CD4-positive, CD25-positive, alpha-beta regulatory T cell (primary cell): ENCODE measurements around the gene TELO2. TPM values are rescaled to one million over a fixed set of nuclear protein-coding genes. Genes with fewer than 3 reads are reported as not detected.

ENCODE experiments used
- ATAC-seq, 2 donors: fragments of 150-1000 bp; cut with Tn5 transposase; one replicate each; pipeline ENCODE4 v1.10.0; 2021; ENCODE audit warnings: low read depth in 2 of 2, moderate number of reproducible peaks in 2 of 2, moderate library complexity in 1 of 2
- DNase-seq, 3 donors: peaks; one replicate each; pipeline versions ENCODE4 v3.0.0 to v3.0.0-alpha.2; 2012 to 2022; ENCODE audit warnings: mixed read lengths in 1 of 3
- H3K27ac ChIP-seq: one replicate; pipeline ENCODE4 v1.7.0; 2013; ENCODE audit warnings: mild to moderate bottlenecking, low read length; ENCODE audit not compliant: insufficient read depth, poor library complexity, severe bottlenecking
- H3K27me3 ChIP-seq: one replicate; pipeline ENCODE4 v1.7.0; 2013; ENCODE audit warnings: low read length; ENCODE audit not compliant: control insufficient read depth, insufficient read depth
- H3K36me3 ChIP-seq: one replicate; pipeline ENCODE4 v1.7.0; 2013; ENCODE audit warnings: mild to moderate bottlenecking, low read length, moderate library complexity; ENCODE audit not compliant: control insufficient read depth, insufficient read depth
- H3K4me1 ChIP-seq: 2 replicates; pipeline ENCODE4 v1.7.0; 2013; ENCODE audit warnings: mild to moderate bottlenecking, low read length; ENCODE audit not compliant: insufficient read depth, control insufficient read depth, poor library complexity, severe bottlenecking
- H3K4me3 ChIP-seq: one replicate; pipeline ENCODE4 v1.7.0; 2013; ENCODE audit warnings: low read depth, mild to moderate bottlenecking, low read length, moderate library complexity
- H3K9me3 ChIP-seq, 2 experiments: 1 replicate in 1 of 2; 2 replicates in 1 of 2; pipeline ENCODE4 v1.7.0; 2013; ENCODE audit warnings: low read length in 2 of 2, mild to moderate bottlenecking in 1 of 2, moderate library complexity in 1 of 2; ENCODE audit not compliant: control insufficient read depth in 2 of 2
- H3K27ac Mint-ChIP-seq, 3 donors: one replicate each; pipeline ENCODE4 v1.8.0; 2020 to 2022; ENCODE audit warnings: mild to moderate bottlenecking in 3 of 3, mixed read lengths in 3 of 3, moderate library complexity in 2 of 3
- H3K27me3 Mint-ChIP-seq: one replicate; pipeline ENCODE4 v1.8.0; 2022; ENCODE audit warnings: mild to moderate bottlenecking, mixed read lengths
- H3K36me3 Mint-ChIP-seq: one replicate; pipeline ENCODE4 v1.8.0; 2020; ENCODE audit warnings: mixed read lengths
- H3K4me1 Mint-ChIP-seq, 4 donors: one replicate each; pipeline ENCODE4 v1.8.0; 2020 to 2022; ENCODE audit warnings: mixed read lengths in 4 of 4, mild to moderate bottlenecking in 1 of 4
- H3K4me3 Mint-ChIP-seq, 4 donors: one replicate each; pipeline ENCODE4 v1.8.0; 2020 to 2022; ENCODE audit warnings: mild to moderate bottlenecking in 4 of 4, mixed read lengths in 4 of 4, moderate library complexity in 3 of 4
- H3K9me3 Mint-ChIP-seq, 7 donors: one replicate each; pipeline ENCODE4 v1.8.0; 2020 to 2022; ENCODE audit warnings: mixed read lengths in 7 of 7, mild to moderate bottlenecking in 3 of 7, moderate library complexity in 2 of 7
- polyA plus RNA-seq, 4 donors: library from polyadenylated mRNA; unstranded; fragments of 300-500 nt; fragmentation: Illumina TruSeq; gene quantifications; one replicate each; pipeline ENCODE4 v1.2.3, GENCODE V29; 2021
- total RNA-seq: library from RNA; stranded (reverse); gene quantifications from one replicate; pipeline ENCODE4 v1.2.3, GENCODE V29; 2022

TELO2 gene
- total and polyA plus RNA-seq, 5 donors from 2014 or later, result 9.1 to 27.4 (median 12.0) TPM

GRCh38 chr16:1534021-1535020 lies 41.2 kb downstream of the TELO2 start:
- no peaks in the 10 kb centered on the region for H3K9me3 Mint-ChIP-seq
- peak in 1 of 3 donors; percentile 16 for DNase-seq
- peaks cover 16% of the 10 kb centered on the region for H3K36me3 Mint-ChIP-seq
- H3K27me3 Mint-ChIP-seq, result no peaks in the 10 kb centered on the region
- H3K4me3 ChIP-seq, result peak overlapping the region; percentile 82
- H3K36me3 ChIP-seq, result peaks cover 23% of the 10 kb centered on the region
- no peaks in the 10 kb centered on the region for H3K27me3 ChIP-seq
- peaks cover 0 to 54% (median 17%) of the 10 kb centered on the region in 4 donors for H3K4me1 Mint-ChIP-seq
- no peaks in the 10 kb centered on the region for H3K9me3 ChIP-seq
- H3K4me1 ChIP-seq, result peaks cover 53% of the 10 kb centered on the region
- peak overlapping the region; percentile 52 for H3K27ac ChIP-seq
- peak overlapping the region; percentile 90 to 97 (median 94) for H3K27ac Mint-ChIP-seq
- ATAC-seq, result peak; percentile 7 to 28
- peak overlapping the region; percentile 93 to 99 (median 98) for H3K4me3 Mint-ChIP-seq

GRCh38 chr16:1535391-1536291 lies 42.5 kb downstream of the TELO2 start:
- H3K9me3 ChIP-seq, result no peaks in the 10 kb centered on the region
- DNase-seq, result peak in 1 of 3 donors; percentile 41
- peak overlapping the region; percentile 82 for H3K4me3 ChIP-seq
- ATAC-seq, result peak in 1 of 2 donors; percentile 27
- peak overlapping the region; percentile 90 to 97 (median 94) for H3K27ac Mint-ChIP-seq
- H3K27me3 Mint-ChIP-seq, result no peaks in the 10 kb centered on the region
- H3K4me1 Mint-ChIP-seq, result peaks cover 0 to 50% (median 15%) of the 10 kb centered on the region in 4 donors
- no peaks in the 10 kb centered on the region for H3K9me3 Mint-ChIP-seq
- peak overlapping the region; percentile 52 for H3K27ac ChIP-seq
- H3K4me1 ChIP-seq, result peaks cover 53% of the 10 kb centered on the region
- peaks cover 32% of the 10 kb centered on the region for H3K36me3 ChIP-seq
- H3K27me3 ChIP-seq, result no peaks in the 10 kb centered on the region
- peak overlapping the region; percentile 93 to 99 (median 98) for H3K4me3 Mint-ChIP-seq
- H3K36me3 Mint-ChIP-seq, result peaks cover 16% of the 10 kb centered on the region

- Mint-ChIP-seq H3K4me3 (peak overlapping the region; percentile 87 to 99 (median 96)), H3K9me3 (no peaks in the 10 kb centered on the region), H3K4me1 (peaks cover 0 to 54% (median 15%) of the 10 kb centered on the region in 4 donors), H3K27me3 (no peaks in the 10 kb centered on the region), H3K36me3 (peaks cover 16% of the 10 kb centered on the region), H3K27ac (peak overlapping the region in 2 of 3 donors; percentile 69 to 87)
- Histone ChIP-seq H3K4me3 (peak overlapping the region; percentile 43), H3K27ac (peak overlapping the region; percentile 52), H3K9me3 (no peaks in the 10 kb centered on the region), H3K36me3 (peaks cover 34% of the 10 kb centered on the region), H3K4me1 (peaks cover 53% of the 10 kb centered on the region), H3K27me3 (no peaks in the 10 kb centered on the region)
- no peak for ATAC-seq
- DNase-seq, result no peak
Observed at GRCh38 chr16:1536601-1537000, 43.4 kb downstream of the TELO2 start.

GRCh38 chr16:1537138-1537577 lies 44.0 kb downstream of the TELO2 start:
- Histone ChIP-seq H3K27me3 (no peaks in the 10 kb centered on the region), H3K4me3 (no peak overlapping the region), H3K4me1 (peaks cover 54% of the 10 kb centered on the region), H3K9me3 (no peaks in the 10 kb centered on the region), H3K27ac (no peak overlapping the region), H3K36me3 (peaks cover 37% of the 10 kb centered on the region)
- H3K27me3 Mint-ChIP-seq, result no peaks in the 10 kb centered on the region
- peaks cover 16% of the 10 kb centered on the region for H3K36me3 Mint-ChIP-seq
- peak overlapping the region; percentile 87 to 99 (median 91) for H3K4me3 Mint-ChIP-seq
- peak overlapping the region; percentile 69 to 96 (median 81) for H3K27ac Mint-ChIP-seq
- no peaks in the 10 kb centered on the region for H3K9me3 Mint-ChIP-seq
- peaks cover 0 to 57% (median 17%) of the 10 kb centered on the region in 4 donors for H3K4me1 Mint-ChIP-seq
- no peak for DNase-seq
- no peak for ATAC-seq

GRCh38 chr16:1537763-1538289 lies 44.7 kb downstream of the TELO2 start:
- H3K4me3 ChIP-seq, result no peak overlapping the region
- ATAC-seq, result no peak
- no peak overlapping the region for H3K27ac ChIP-seq
- peaks cover 44% of the 10 kb centered on the region for H3K36me3 ChIP-seq
- H3K27me3 ChIP-seq, result no peaks in the 10 kb centered on the region
- H3K9me3 ChIP-seq, result no peaks in the 10 kb centered on the region
- H3K4me1 ChIP-seq, result peaks cover 55% of the 10 kb centered on the region
- Mint-ChIP-seq H3K4me1 (peaks cover 0 to 58% (median 20%) of the 10 kb centered on the region in 4 donors), H3K27ac (peak overlapping the region in 2 of 3 donors; percentile 81 to 96), H3K27me3 (no peaks in the 10 kb centered on the region), H3K36me3 (peaks cover 16% of the 10 kb centered on the region), H3K9me3 (no peaks in the 10 kb centered on the region), H3K4me3 (peak overlapping the region; percentile 73 to 99 (median 85))
- peak in 1 of 3 donors; percentile 34 for DNase-seq

GRCh38 chr16:1538804-1539520 lies 45.8 kb downstream of the TELO2 start:
- ATAC-seq (peak in 1 of 2 donors; percentile 26), DNase-seq (peak in 1 of 3 donors; percentile 36)
- no peaks in the 10 kb centered on the region for H3K27me3 Mint-ChIP-seq
- peaks cover 47% of the 10 kb centered on the region for H3K36me3 ChIP-seq
- no peaks in the 10 kb centered on the region for H3K9me3 ChIP-seq
- H3K27ac ChIP-seq, result no peak overlapping the region
- peaks cover 6 to 65% (median 28%) of the 10 kb centered on the region in 4 donors for H3K4me1 Mint-ChIP-seq
- no peaks in the 10 kb centered on the region for H3K27me3 ChIP-seq
- peaks cover 59% of the 10 kb centered on the region for H3K4me1 ChIP-seq
- no peaks in the 10 kb centered on the region for H3K9me3 Mint-ChIP-seq
- H3K36me3 Mint-ChIP-seq, result peaks cover 20% of the 10 kb centered on the region
- H3K27ac Mint-ChIP-seq, result peak overlapping the region in 1 of 3 donors; percentile 59
- H3K4me3 Mint-ChIP-seq, result peak overlapping the region in 3 of 4 donors; percentile 24 to 99 (median 39)
- H3K4me3 ChIP-seq, result no peak overlapping the region
